Epithelial cell of proximal tubule (primary cell): Measurements from ENCODE around the gene STOML2. TPM values are rescaled to one million over a fixed set of nuclear protein-coding genes. Genes with fewer than 3 reads are reported as not detected.
A peak's percentile ranks its signal among the peaks of the same experiment; 100 is the strongest.

Experiments
- DNase-seq: peaks from one replicate; pipeline ENCODE4 v3.0.0-alpha.2; 2011; ENCODE audit warnings: low read depth
- H3K4me3 ChIP-seq: 2 replicates; pipeline ENCODE4 v1.5.1; 2011; ENCODE audit warnings: low read depth, mild to moderate bottlenecking, low read length
- CTCF ChIP-seq: conservative IDR thresholded peaks from 2 replicates; pipeline ENCODE4 v1.5.1; 2012; ENCODE audit warnings: low read depth, mild to moderate bottlenecking, low read length
- total RNA-seq: library from RNA; depleted of rRNA; stranded (reverse); fragments of >200 nt; gene quantifications from 2 replicates; pipeline ENCODE4 v1.2.3, GENCODE V29; 2015

STOML2 gene
- total RNA-seq, 1 donor from 2014 or later = 201 TPM

- TF ChIP-seq CTCF = no peak
- no peak overlapping the region for H3K4me3 ChIP-seq
Observed at GRCh38 chr9:35105571-35106342, 2.8 kb upstream of the STOML2 start.

GRCh38 chr9:35105126-35105525 lies 2.2 kb upstream of the STOML2 start:
- no peak for TF ChIP-seq CTCF
- DNase-seq = no peak
- H3K4me3 ChIP-seq = no peak overlapping the region

More at GRCh38 chr9:35105571-35106342, 2.8 kb upstream of the STOML2 start:
- no peak for DNase-seq

- TF ChIP-seq CTCF = no peak
- no peak for DNase-seq
- no peak overlapping the region for H3K4me3 ChIP-seq
Observed at GRCh38 chr9:35104586-35104985, 1.7 kb upstream of the STOML2 start.

- TF ChIP-seq CTCF = no peak
- peak overlapping the region; percentile 97 for H3K4me3 ChIP-seq
Observed at GRCh38 chr9:35103660-35104191, 795 bp upstream of the STOML2 start.

GRCh38 chr9:35102465-35102768 lies 514 bp downstream of the STOML2 start:
- peak overlapping the region; percentile 97 for H3K4me3 ChIP-seq
- TF ChIP-seq CTCF = no peak
- DNase-seq = no peak

More at GRCh38 chr9:35103660-35104191, 795 bp upstream of the STOML2 start:
- no peak for DNase-seq

GRCh38 chr9:35097573-35097972 lies 5.4 kb downstream of the STOML2 start:
- no peak for TF ChIP-seq CTCF
- DNase-seq = no peak
- no peak overlapping the region for H3K4me3 ChIP-seq
